ENCODE results near the gene NPIPA1.
"Not testable (repeated sequence)": the region's sequence is repeated elsewhere in the genome, so short reads cannot be mapped to it uniquely, and the experiment has no call there.

NPIPA1 gene

DNA sequence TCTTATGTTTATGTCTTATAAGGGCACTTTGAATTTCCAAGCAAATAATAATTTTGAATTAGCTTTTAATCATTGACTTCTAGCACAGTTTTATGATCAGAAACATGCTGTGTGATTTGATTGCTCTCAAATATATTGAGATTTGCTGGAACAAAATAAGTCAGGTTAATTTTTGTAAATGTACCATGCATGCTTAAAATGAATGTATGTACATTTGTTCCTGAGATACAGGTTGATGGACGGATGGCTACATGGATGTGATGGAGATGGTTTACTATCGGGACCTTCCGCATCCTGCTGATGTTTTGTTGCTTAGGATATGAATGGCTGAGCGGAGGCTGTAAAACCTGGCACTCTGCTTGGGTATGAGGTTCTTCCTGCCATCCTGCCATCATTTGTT, at the start of gene NPIPA1:
Gene NPIPA1, plus strand, starts transcription at position 301 of the 400 bp plus-strand sequence. Its CDS starts 0 bp downstream, at position 301.
- not testable (repeated sequence) for DNase-seq

DNA sequence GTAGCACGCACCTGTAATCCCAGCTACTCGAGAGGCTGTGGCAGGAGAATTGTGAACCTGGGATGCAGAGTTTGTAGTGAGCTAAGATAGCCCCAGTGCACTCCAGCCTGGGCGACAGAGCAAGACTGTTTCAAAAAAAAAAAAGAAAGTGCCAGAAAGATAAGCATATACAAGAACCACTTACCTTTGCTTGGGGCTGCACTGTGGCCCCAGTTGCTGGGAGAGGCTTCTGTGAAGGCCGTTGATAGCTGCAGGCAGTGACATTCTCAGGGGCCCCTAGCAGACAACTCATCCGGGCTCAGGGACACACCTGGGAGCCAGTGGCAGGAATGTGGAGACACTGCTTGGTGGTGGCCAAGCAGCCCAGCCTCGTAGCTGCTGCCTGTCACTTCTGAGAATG, 45.1 kb upstream of the NPIPA1 start:
- not testable (repeated sequence) for DNase-seq

DNA sequence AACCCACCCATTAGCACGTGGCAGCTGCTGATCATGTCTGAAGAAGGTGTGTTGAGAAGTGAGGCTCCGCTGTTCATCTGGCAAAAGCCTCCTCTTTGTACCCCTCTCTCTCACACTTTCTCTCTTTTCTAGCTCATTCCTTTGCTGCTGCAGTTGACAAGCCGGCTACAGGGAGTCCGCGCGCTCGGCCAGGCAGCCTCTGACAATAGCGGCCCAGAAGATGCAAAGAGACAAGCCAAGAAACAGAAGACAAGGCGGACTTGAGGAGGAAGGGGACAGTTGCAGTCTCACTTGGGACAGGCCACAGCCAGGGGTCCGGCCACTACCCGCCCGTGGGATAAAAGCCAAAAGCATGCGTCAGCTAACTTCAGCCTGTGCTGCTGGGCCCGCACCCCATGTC, 41.9 kb upstream of the NPIPA1 start:
- not testable (repeated sequence) for DNase-seq

DNA sequence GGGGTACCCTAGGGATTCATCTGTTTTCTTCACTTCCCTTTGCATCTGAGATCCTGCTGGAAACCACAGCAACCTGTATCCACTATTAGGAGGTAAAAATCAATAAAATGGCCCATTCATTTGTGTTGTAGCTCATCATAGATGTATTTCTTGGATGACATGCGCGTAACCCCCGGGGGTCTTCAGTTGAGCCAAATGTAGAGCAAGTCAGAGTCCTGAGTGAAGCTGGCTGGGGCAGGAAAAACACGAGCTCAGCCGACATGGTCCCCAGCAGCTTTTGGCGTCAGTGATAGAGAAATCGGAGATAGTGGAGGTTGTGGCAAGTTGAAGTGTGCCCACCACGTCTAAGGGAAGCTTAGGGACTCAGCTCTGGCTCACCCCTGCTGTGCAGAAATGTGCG, 41.2 kb upstream of the NPIPA1 start:
- not testable (repeated sequence) for DNase-seq

DNA sequence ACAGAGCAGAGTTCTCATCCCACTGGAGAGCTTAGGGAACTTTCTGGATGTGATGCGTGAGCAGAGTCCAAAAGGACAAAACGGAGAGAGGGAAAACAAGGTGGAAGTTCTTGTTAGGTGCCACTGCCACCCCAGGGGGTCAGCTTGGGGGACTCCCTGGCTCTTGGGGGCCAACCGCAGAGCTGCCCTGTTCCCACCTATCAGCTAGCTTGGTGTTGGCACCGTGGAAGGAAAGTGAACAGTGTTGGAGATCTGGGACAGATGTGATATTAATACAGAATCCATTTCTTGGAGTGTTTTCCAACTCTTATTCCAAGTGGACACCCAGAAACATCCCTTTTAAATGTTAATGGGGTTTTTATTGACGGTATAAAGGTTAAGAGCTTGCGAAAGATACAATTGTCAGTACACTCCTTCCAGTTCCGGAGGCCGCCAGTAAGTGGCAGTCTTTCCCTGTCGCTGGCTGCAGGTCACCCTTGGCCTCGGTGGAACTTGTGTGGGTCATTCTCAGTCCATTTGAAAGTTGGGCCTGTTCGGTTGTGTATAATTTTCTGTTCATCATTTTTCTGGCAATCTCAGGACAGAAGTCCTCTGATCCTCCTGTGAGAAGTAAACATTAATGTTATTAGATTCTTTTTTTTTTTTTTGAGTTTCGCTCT, 40.1 kb upstream of the NPIPA1 start:
- DNase-seq, result not testable (repeated sequence)

DNA sequence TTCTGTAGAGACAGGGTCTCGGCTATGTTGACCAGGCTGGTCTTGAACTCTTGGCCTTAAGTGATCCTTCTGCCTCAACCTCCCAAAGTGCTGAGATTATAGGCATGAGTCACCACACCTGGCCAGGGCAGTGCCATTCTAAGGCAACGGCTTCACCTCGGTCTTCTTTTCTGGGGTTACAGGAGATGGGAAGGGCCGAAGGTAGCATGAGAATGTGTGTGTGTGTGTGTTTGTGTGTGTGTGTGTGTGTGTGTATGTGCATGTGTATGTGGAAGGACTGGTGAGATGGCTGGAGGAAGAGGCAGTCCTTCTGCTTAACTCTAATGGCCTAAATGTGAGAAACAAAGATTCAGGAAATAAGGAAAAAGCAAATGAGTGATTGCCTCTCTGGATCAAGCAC, 39.1 kb upstream of the NPIPA1 start:
- DNase-seq, result not testable (repeated sequence)

DNA sequence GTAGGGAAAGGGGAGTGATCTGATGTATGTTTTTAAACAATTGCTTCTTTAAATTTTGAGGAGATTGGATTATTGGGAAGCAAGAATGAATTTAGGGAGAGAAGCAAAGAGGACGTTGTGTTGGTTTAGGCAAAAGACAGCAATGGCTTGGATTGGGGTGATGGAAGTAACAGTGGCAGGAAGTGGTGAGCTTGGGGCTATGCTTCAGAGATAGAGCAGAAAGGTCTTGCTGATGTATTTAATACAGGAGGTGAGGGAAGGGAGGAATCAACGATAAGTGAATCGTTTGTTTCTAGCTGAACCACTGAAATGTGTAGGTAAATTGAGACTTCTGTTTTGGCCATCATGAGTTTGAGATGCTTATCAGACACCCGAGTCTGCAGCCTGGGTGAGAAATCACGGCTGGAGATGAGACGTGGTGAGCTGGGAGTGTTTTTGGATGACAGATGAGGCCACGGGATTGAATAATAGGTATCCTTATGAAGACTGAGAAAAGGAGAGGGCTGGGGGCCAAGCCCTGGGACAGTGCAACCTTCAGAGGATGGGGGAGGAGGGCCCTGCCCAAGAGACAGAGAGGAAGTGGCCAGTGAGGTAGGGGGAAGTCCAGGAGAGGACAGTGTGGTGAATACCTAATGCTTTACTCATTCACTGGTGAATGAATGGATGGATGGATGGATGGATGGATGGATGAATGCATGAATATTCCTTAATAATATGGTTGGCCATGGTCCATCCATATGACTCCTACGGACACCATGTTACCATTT, 33.9 kb upstream of the NPIPA1 start:
- DNase-seq, result not testable (repeated sequence)

DNA sequence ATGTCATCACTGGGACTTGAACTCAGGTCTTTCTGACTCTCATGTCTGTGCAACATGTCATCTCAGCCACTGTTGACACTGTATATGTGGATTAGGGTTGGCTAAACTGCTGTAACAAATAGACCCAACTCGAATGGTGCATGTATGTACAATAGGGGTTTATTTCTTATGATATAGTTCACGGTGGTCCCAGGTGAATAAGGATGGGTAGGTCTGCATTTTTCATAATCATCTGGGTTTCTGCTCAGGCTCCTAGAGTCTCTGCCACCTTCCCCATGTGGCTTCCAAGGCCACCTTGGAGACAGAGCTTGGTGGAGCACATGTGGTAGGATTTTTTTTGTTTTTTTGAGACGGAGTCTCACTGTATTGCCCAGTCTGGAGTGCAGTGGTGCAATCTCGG, 27.5 kb upstream of the NPIPA1 start:
- DNase-seq, result not testable (repeated sequence)

DNA sequence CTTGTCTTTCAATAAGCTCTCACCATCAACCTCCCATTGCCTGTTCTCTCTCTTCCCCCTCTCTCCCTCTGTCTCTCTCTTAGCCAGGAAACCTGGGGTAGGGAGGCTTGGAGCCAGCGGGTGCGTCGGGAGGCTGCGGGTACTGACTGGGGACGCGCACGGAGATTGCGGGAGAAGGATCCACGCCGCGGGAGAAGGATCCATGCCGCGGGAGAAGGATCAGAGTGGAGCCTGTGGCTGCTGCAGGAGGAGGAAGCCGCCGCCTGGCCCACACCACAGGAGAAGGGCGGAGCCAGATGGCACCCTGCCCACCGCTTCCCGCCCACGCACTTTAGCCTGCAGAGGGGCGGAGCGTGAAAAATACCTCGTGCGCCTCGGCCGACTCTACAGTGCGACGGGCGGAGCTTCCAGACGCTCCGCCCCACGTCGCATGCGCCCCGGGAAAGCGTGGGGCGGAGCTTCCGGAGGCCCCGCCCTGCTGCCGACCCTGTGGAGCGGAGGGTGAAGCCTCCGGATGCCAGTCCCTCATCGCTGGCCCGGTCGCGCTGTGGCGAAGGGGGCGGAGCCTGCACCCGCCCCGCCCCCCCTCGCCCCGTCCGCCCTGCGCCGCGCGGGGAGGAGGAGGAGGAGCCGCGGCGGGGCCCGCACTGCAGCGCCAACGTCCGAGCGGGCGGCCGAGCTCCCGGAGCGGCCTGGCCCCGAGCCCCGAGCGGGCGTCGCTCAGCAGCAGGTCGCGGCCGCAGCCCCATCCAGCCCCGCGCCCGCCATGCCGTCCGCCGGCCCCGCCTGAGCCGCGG, 26.2 kb upstream of the NPIPA1 start:
- not testable (repeated sequence) for DNase-seq

DNA sequence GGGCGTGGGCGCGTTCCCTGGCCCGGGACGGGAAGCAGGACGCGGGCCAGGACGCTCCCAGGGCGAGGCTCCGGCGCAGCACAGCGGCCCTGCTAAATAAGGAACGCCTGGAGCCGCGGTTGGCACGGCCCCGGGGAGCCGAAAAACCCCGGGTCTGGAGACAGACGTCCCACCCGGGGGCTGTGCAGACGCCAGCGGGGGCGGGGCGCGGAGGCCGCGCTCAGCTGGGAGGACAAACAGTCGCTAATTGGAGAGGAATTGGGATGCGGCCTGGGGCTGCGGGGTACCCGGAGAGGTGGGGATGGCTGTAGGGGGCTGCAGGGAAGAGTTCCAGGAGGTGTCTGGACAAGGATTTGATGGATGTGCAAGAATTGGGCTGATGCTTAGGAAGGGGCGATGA, 25.3 kb upstream of the NPIPA1 start:
- DNase-seq, result not testable (repeated sequence)

DNA sequence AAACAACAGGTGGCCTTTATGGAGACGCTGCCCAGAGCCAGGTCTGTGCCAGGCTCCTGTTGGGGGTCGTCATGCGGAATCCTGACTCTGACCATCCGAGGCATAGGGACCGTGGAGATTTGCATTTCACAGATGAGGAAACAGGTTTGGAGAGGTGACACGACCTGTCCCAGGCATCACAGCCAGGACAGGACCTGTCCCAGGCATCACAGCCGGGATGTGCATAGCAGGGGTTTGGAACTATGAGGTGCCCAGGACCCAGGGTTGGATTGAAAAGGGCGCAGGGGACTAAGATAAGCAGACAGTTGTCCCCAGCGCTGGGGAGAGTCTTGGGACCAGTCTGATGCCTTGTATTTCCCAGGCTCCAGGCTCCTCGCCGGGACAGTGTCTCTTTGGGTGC, 24.7 kb upstream of the NPIPA1 start:
- DNase-seq, result not testable (repeated sequence)

DNA sequence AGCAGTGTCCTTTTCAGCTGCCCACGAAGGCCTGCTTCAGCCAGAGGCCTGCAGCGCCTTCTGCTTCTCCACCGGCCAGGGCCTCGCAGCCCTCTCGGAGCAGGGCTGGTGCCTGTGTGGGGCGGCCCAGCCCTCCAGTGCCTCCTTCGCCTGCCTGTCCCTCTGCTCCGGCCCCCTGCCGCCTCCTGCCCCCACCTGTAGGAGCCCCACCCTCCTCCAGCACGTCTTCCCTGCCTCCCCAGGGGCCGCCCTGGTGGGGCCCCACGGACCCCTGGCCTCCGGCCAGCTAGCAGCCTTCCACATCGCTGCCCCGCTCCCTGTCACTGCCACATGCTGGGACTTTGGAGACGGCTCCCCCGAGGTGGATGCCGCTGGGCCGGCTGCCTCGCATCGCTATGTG, 18.7 kb upstream of the NPIPA1 start:
- not testable (repeated sequence) for DNase-seq

DNA sequence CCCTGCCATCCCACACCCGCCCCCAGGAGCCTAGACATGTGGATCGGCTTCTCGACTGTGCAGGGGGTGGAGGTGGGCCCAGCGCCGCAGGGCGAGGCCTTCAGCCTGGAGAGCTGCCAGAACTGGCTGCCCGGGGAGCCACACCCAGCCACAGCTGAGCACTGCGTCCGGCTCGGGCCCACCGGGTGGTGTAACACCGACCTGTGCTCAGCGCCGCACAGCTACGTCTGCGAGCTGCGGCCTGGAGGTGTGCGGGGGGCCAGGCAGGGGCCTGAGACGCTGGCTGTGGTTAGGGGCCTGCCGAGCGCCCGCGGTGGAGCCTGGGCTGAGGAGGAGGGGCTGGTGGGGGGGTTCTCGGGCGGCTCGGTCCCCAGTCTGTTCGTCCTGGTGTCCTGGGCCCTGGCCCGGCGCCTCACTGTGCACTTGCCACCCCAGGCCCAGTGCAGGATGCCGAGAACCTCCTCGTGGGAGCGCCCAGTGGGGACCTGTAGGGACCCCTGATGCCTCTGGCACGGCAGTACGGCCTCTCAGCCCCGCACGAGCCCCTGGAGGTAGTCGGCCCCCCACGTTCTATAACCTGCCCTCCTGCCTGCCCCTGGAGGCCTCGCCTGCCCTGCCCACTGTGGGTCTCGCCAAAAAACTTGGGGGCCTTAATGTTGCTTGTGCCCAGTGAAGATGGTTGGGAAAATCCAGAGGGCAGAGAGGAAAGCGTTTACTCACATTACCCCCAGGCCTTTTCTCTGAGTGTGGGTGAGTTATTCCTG, 17.2 kb upstream of the NPIPA1 start:
- not testable (repeated sequence) for DNase-seq

DNA sequence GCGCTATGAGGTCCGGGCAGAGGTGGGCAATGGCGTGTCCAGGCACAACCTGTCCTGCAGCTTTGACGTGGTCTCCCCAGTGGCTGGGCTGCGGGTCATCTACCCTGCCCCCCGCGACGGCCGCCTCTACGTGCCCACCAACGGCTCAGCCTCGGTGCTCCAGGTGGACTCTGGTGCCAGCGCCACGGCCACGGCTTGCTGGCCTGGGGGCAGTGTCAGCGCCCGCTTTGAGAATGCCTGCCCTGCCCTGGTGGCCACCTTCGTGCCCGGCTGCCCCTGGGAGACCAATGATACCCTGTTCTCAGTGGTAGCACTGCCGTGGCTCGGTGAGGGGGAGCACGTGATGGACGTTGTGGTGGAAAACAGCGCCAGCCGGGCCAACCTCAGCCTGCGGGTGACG, 15.0 kb upstream of the NPIPA1 start:
- DNase-seq, result not testable (repeated sequence)

DNA sequence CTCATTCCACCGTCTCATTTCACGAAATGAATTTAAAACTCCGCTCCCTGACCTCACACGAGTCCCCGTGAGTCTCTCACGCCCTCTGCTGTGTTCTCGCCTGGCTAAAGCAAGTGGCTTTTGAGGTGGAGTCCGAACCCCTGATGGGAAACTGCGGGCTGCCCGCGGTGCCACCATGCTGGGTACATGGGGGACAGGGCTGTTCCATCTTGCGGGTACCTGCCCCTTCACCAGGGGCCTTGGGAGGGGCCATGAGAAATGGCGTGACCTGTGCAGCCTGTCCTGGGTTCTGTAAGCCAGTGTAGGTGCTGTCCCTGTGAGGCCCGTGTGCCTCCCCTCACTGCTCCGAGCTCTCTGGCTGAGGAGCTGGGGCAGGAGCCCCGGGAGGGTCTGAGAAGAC, 14.3 kb upstream of the NPIPA1 start:
- not testable (repeated sequence) for DNase-seq

DNA sequence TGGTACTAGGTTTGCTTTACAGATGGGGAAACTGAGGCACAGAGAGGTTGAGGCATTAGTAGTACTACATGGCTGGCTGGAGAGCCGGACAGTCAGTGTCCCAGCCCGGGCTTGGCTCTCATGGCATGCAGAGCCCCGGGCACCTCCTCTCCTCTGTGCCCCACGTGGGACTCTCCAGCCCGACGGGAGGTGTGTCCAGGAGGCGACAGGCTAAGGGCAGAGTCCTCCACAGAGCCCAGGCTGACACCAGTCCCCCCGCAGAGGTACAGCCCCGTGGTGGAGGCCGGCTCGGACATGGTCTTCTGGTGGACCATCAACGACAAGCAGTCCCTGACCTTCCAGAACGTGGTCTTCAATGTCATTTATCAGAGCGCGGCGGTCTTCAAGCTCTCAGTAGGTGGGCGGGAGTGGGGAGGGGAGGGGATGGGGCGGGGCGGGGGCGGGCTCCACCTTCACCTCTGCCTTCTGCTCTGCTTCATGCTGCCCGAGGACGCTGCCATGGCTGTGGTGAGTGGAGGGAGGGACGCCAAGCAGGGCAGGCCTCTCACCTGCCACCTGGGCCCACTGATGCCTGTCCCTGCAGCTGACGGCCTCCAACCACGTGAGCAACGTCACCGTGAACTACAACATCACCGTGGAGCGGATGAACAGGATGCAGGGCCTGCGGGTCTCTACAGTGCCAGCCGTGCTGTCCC, 13.7 kb upstream of the NPIPA1 start:
- not testable (repeated sequence) for DNase-seq

DNA sequence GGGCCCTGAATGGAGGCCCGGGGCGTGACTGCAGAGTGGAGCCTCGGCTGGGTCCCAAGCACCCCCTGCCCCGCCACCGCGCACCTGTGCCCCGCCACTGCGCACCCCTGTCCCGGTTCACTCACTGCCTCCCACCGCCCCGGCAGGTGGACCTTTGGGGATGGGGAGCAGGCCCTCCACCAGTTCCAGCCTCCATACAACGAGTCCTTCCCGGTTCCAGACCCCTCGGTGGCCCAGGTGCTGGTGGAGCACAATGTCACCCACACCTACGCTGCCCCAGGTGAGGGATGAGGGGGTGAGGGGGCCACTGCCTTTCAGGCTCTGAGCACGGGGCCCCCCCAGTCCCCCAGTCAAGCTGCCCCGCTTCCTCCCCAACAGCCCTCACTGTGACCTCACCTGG, 12.9 kb upstream of the NPIPA1 start:
- DNase-seq, result not testable (repeated sequence)

DNA sequence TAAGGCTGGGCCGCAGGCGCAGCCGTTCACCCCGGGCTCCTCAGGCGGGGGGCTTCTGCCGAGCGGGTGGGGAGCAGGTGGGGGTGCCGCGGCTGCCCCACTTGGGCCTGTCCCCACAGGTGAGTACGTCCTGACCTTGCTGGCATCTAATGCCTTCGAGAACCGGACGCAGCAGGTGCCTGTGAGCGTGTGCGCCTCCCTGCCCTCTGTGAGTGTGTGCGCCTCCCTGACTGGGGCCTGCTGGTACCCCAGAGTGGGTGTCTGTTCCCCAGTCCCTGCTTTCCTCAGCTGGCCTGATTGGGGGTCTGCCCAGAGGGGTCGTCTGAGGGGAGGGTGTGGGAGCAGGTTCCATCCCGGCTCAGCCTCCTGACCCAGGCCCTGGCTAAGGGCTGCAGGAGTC, 12.3 kb upstream of the NPIPA1 start:
- DNase-seq, result not testable (repeated sequence)

DNA sequence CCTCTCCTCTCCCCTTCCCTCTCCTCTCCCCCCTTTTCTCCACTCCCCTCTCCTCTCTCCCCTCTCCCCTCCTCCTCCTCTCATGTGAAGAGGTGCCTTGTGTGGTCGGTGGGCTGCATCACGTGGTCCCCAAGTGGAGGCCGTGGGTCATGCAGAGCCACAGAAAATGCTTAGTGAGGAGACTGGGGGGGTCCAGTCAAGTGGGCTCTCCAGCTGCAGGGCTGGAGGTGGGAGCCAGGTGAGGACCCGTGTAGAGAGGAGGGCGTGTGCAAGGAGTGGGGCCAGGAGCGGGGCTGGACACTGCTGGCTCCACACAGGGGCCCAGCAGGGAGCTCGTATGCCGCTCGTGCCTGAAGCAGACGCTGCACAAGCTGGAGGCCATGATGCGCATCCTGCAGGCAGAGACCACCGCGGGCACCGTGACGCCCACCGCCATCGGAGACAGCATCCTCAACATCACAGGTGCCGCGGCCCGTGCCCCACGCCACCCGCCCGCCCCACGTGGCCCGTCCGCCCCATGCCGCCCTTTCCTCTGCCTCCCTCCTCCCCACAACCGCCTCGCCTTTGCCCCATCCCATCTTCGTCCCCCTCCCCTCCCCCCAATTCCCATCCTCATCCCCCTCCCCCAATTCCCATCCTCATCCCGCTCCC, 9.1 kb upstream of the NPIPA1 start:
- not testable (repeated sequence) for DNase-seq

DNA sequence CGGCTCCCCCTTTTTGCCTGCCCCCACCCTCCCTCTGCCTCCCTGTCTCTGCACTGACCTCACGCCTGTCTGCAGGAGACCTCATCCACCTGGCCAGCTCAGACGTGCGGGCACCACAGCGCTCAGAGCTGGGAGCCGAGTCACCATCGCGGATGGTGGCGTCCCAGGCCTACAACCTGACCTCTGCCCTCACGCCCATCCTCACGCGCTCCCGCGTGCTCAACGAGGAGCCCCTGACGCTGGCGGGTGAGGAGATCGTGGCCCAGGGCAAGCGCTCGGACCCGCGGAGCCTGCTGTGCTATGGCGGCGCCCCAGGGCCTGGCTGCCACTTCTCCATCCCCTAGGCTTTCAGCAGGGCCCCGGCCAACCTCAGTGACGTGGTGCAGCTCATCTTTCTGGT, 8.1 kb upstream of the NPIPA1 start:
- DNase-seq, result not testable (repeated sequence)

DNA sequence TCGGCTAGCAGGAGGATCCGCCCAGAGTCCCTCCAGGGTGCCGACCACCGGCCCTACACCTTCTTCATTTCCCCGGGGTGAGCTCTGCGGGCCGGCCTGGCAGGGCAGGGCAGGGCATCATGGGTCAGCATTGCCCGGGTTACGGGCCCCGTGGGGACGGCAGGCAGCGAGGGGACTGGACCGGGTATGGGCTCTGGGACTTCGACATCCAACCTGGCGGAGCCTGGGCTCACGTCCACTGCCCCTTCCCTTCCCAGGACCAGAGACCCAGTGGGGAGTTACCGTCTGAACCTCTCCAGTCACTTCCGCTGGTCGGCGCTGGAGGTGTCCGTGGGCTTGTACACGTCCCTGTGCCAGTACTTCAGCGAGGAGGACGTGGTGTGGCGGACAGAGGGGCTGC, 7.0 kb upstream of the NPIPA1 start:
- not testable (repeated sequence) for DNase-seq

Data from NCI-H1417 treated with DMSO at 0.1 percent for 48 hours (cell line).